Measurements from ENCODE around the gene COL17A1. TPM values are rescaled to one million over a fixed set of nuclear protein-coding genes. Genes with fewer than 3 reads are reported as not detected.
A peak's percentile ranks its signal among the peaks of the same experiment; 100 is the strongest.

Gene COL17A1
- total RNA-seq, 1 experiment from 2014 or later = 514 TPM

DNA sequence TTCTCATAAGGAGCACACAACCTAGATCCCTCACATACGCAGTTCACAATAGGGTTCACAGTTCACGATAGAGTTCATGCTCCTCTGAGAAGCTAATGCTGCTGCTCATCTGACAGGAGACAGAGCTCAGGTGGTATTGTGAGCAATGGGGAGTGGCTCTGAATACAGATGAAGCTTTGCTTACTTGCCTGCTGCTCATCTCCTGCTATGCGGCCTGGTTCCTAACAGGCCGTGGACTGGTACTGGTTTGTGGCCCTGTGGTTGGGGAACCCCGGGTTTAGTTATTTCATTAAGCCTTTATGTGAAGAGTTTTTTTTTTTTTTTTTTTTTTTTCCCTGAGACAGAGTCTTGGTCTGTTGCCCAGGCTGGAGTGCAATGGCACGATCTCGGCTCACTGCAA is 99.3 kb downstream of the COL17A1 start:
- H3K27me3 Mint-ChIP-seq (ENCODE audit: insufficient read depth, unreplicated experiment) = no peaks in the 10 kb centered on the region
- ChIA-PET CTCF (interaction anchor here (0.6 to 1.2 kb wide), 3 partner anchors 13 to 221 kb away, joined by 3 read pairs; no protein-coding TSS in a partner anchor), POLR2A (interaction anchor here (0.6 to 1.7 kb wide), 7 partner anchors 9 to 136 kb away, joined by 3 to 18 read pairs (median 3); partner anchors contain the start of genes SFR1 and STN1)
- peaks cover 2% of the 10 kb centered on the region for H3K36me3 Mint-ChIP-seq (ENCODE audit: insufficient read depth, unreplicated experiment)
- peak overlapping the region; percentile 70 for H3K27ac Mint-ChIP-seq (ENCODE audit: low read depth, unreplicated experiment)
- BruUV-seq (replicated peaks) = no TSS peak
- no peaks in the 10 kb centered on the region for H3K9me3 Mint-ChIP-seq (ENCODE audit: unreplicated experiment)
- intact Hi-C loops (cut with micrococcal nuclease) = no loop called here
- no peak for DNase-seq (ENCODE audit: unreplicated experiment)
- H3K4me3 Mint-ChIP-seq (ENCODE audit: unreplicated experiment) = no peak overlapping the region
- TF ChIP-seq, protein P1, sequence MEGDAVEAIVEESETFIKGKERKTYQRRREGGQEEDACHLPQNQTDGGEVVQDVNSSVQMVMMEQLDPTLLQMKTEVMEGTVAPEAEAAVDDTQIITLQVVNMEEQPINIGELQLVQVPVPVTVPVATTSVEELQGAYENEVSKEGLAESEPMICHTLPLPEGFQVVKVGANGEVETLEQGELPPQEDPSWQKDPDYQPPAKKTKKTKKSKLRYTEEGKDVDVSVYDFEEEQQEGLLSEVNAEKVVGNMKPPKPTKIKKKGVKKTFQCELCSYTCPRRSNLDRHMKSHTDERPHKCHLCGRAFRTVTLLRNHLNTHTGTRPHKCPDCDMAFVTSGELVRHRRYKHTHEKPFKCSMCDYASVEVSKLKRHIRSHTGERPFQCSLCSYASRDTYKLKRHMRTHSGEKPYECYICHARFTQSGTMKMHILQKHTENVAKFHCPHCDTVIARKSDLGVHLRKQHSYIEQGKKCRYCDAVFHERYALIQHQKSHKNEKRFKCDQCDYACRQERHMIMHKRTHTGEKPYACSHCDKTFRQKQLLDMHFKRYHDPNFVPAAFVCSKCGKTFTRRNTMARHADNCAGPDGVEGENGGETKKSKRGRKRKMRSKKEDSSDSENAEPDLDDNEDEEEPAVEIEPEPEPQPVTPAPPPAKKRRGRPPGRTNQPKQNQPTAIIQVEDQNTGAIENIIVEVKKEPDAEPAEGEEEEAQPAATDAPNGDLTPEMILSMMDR (IDR thresholded peaks at IDR 0.05; ENCODE audit: unreplicated experiment) = no peak
- peaks cover 38% of the 10 kb centered on the region for H3K4me1 Mint-ChIP-seq (ENCODE audit: insufficient read depth, unreplicated experiment)

GRCh38 chr10:103985726-103986125 is 100.0 kb downstream of the COL17A1 start:
- CTCF ChIA-PET = interaction anchor here (0.6 to 1.2 kb wide), 2 partner anchors 13 to 97 kb away, joined by 3 read pairs; no protein-coding TSS in a partner anchor
- intact Hi-C loops (cut with micrococcal nuclease) = no loop called here
- H3K27ac Mint-ChIP-seq (ENCODE audit: low read depth, unreplicated experiment) = no peak overlapping the region

DNA sequence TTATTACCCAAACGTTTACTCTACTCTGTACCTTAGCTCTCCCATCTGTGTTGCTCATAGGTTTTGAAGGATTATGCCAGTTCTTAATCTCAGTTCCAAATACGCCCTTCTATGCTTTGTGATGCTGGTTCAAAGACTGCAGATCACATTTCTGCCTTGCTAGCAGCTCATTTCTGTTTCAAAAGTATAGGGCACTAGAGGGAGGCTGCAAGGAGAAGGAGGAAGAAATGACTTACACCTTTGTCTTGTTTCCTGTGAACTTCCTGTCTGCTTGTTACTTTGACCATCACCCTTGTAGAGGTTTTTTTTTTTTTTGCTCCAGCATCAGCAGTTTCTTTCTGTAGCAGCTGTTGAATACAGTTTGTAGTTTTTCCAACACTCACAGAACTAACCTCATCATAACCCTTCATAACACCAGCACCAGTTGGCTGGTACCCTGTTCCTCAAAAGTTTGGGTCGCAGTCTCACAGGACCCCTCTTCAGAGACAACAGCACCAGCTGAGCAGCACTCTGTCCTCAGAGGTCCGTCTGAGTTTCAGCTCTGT is 102.2 kb downstream of the COL17A1 start:
- ChIA-PET POLR2A (interaction anchor here (0.7 to 2.1 kb wide), 10 partner anchors 14 to 95 kb away, joined by 3 to 18 read pairs (median 4); partner anchors contain the start of genes SLK and STN1), CTCF (interaction anchor here (0.7 to 1.0 kb wide), 3 partner anchors 13 to 95 kb away, joined by 3 to 5 read pairs (median 3); no protein-coding TSS in a partner anchor)
- Mint-ChIP-seq H3K4me3 (ENCODE audit: unreplicated experiment) (no peak overlapping the region), H3K36me3 (ENCODE audit: insufficient read depth, unreplicated experiment) (no peaks in the 10 kb centered on the region), H3K27me3 (ENCODE audit: insufficient read depth, unreplicated experiment) (no peaks in the 10 kb centered on the region), H3K4me1 (ENCODE audit: insufficient read depth, unreplicated experiment) (peaks cover 32% of the 10 kb centered on the region), H3K27ac (ENCODE audit: low read depth, unreplicated experiment) (no peak overlapping the region), H3K9me3 (ENCODE audit: unreplicated experiment) (no peaks in the 10 kb centered on the region)
- TF ChIP-seq, protein P1 (IDR thresholded peaks at IDR 0.05; ENCODE audit: unreplicated experiment) = no peak
- no peak for DNase-seq (ENCODE audit: unreplicated experiment)
- BruUV-seq (replicated peaks) = no TSS peak
- intact Hi-C loops (cut with micrococcal nuclease) = no loop called here

More at GRCh38 chr10:103985726-103986125, 100.0 kb downstream of the COL17A1 start:
- Mint-ChIP-seq H3K4me3 (ENCODE audit: unreplicated experiment) (no peak overlapping the region), H3K27me3 (ENCODE audit: insufficient read depth, unreplicated experiment) (no peaks in the 10 kb centered on the region), H3K9me3 (ENCODE audit: unreplicated experiment) (no peaks in the 10 kb centered on the region), H3K36me3 (ENCODE audit: insufficient read depth, unreplicated experiment) (no peaks in the 10 kb centered on the region), H3K4me1 (ENCODE audit: insufficient read depth, unreplicated experiment) (peaks cover 38% of the 10 kb centered on the region)
- POLR2A ChIA-PET = interaction anchor here (0.6 to 1.7 kb wide), 6 partner anchors 16 to 97 kb away, joined by 3 to 18 read pairs (median 3); partner anchors contain the start of gene STN1
- TF ChIP-seq, protein P1 (IDR thresholded peaks at IDR 0.05; ENCODE audit: unreplicated experiment) = no peak
- BruUV-seq (replicated peaks) = no TSS peak
- DNase-seq (ENCODE audit: unreplicated experiment) = peak; percentile 2

DNA sequence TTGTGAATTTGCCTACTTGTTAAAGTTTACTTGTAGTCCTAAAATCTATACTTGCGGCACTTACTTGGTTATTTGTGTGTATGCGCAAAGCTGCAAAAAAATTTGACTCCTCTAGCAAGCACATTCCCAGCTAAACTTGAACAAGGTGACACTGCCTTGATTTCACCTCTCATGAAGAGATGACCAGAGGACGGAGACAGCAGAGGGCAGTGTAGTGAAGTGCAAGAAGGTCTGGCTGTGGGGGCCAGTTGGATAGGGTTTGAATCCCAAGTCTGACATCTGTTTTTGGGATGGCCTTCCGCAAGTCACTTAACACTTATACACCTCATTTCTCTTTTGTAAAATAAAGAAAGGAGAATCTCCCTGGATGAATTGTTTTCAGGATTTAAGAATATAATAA is 103.0 kb downstream of the COL17A1 start:
- DNase-seq (ENCODE audit: unreplicated experiment) = peak; percentile 42
- TF ChIP-seq, protein P1 (IDR thresholded peaks at IDR 0.05; ENCODE audit: unreplicated experiment) = no peak
- CTCF ChIA-PET = interaction anchor here (0.5 kb wide), 1 partner anchor 109 kb away, joined by 3 read pairs; no protein-coding TSS in a partner anchor
- intact Hi-C loops (cut with micrococcal nuclease) = no loop called here
- H3K36me3 Mint-ChIP-seq (ENCODE audit: insufficient read depth, unreplicated experiment) = no peaks in the 10 kb centered on the region
- no peaks in the 10 kb centered on the region for H3K9me3 Mint-ChIP-seq (ENCODE audit: unreplicated experiment)
- POLR2A ChIA-PET = interaction anchor here (0.7 to 2.1 kb wide), 10 partner anchors 13 to 94 kb away, joined by 3 to 18 read pairs (median 4); partner anchors contain the start of genes SLK and STN1
- BruUV-seq (replicated peaks) = no TSS peak
- no peaks in the 10 kb centered on the region for H3K27me3 Mint-ChIP-seq (ENCODE audit: insufficient read depth, unreplicated experiment)
- H3K27ac Mint-ChIP-seq (ENCODE audit: low read depth, unreplicated experiment) = no peak overlapping the region
- H3K4me1 Mint-ChIP-seq (ENCODE audit: insufficient read depth, unreplicated experiment) = peaks cover 26% of the 10 kb centered on the region
- H3K4me3 Mint-ChIP-seq (ENCODE audit: unreplicated experiment) = no peak overlapping the region

Small RNAs within 50 kb of the gene (microRNA-seq; reads per million reads assigned to microRNA genes)
- 0.66 reads per million for gene MIR936

Other genes with a start within 250 kb of the COL17A1 start
- gene SH3PXD2A, start 230.3 kb downstream of the COL17A1 start, total RNA-seq (2022) = 13.2 and 15.0 TPM in 2 replicates
- gene STN1, start 167.7 kb downstream of the COL17A1 start, total RNA-seq (2022) = 31.8 and 46.7 TPM in 2 replicates
- gene SLK, start 118.7 kb downstream of the COL17A1 start, total RNA-seq (2022) = 57.3 and 71.9 TPM in 2 replicates
- 7.7 and 8.9 TPM in 2 replicates for gene SFR1, start 36.3 kb upstream of the COL17A1 start, total RNA-seq (2022)
- gene CFAP43, start 146.5 kb upstream of the COL17A1 start, total RNA-seq (2022) = 0.25 and 0.42 TPM in 2 replicates
- gene GSTO1, start 169.0 kb upstream of the COL17A1 start, total RNA-seq (2022) = 54.6 and 61.8 TPM in 2 replicates
- gene GSTO2, start 183.3 kb upstream of the COL17A1 start, total RNA-seq (2022) = 33.8 and 40.9 TPM in 2 replicates